CD4-positive, alpha-beta T cell treated with Interleukin-15 for 1 hour (primary cell): ENCODE data around the gene SPDEF.

Experiments
- DNase-seq: peaks from one replicate; pipeline ENCODE4 v3.0.0-alpha.2; 2020

Gene SPDEF

GRCh38 chr6:34512738-34513115, 43.4 kb downstream of the SPDEF start:
- DNase-seq = no peak

DNA sequence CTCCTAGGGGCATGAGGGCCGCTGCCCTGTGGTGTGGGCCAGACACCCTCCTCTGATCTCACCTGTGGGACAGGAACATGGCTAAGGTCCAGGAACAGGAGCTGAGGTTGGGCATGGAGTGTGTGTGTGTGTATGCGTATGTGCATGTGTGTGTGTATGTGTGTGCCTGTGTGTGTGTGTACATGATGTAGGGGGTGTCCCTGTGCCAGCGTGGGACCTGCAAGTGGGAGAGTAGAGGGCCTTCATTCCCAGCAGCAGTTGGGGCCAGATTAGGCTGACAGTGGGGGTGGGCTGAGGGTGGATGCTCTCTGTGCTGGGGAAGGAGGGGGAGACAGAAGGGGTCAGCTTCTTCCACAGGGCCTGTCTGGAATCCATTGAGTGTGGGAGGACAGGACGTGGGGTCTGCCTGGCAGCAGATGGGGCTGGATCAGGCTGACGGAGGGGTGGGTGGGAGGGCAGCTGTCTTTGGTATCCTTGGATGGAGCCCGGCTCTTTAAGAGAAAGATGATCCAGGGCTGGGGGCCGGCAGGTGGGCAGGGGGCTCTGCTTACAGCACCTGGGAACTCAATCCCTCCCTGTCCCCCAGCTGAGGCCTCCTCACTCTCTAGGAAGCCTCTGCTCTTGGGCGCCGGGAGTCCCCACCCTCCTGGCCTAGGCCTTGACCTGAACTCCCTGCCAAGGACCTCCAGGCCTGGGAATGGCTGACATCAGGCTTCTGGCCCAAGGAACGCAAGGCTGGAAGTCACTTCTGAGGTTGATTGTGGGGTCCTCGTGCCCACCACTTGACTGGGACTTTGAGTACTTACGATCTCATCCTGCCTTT, 44.0 kb downstream of the SPDEF start:
- DNase-seq = no peak

GRCh38 chr6:34511214-34511914, 44.8 kb downstream of the SPDEF start:
- no peak for DNase-seq

- DNase-seq = no peak
These were observed 45.8 kb downstream of the SPDEF start for GRCh38 chr6:34510299-34510698.

- no peak for DNase-seq
These were observed 46.3 kb downstream of the SPDEF start for GRCh38 chr6:34509782-34510181.

GRCh38 chr6:34508425-34508824, 47.7 kb downstream of the SPDEF start:
- no peak for DNase-seq

GRCh38 chr6:34506718-34507117, 49.4 kb downstream of the SPDEF start:
- no peak for DNase-seq

DNA sequence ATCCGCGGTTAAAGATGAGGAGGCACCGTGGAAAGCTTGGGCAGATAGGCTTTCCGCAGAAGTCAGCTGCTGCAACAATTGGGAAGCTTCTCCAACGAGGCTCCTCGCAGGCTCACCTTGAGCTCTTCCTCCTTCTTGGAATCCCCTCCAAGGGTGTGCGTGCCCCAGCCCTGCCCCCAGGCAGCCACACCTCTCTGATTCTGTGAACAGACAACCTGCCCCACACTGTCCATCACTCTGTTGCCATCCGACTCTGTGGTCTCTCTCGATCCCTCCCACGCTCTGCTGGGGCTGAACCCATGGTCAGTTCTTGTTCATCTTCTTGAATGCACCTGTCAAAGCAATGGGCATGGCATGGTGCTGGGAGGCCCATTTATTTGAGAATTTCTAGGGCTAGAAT, 58.7 kb downstream of the SPDEF start:
- no peak for DNase-seq

GRCh38 chr6:34496103-34496685, 59.9 kb downstream of the SPDEF start:
- DNase-seq = no peak

- no peak for DNase-seq
These were observed 61.2 kb downstream of the SPDEF start for GRCh38 chr6:34494973-34495372.

DNA sequence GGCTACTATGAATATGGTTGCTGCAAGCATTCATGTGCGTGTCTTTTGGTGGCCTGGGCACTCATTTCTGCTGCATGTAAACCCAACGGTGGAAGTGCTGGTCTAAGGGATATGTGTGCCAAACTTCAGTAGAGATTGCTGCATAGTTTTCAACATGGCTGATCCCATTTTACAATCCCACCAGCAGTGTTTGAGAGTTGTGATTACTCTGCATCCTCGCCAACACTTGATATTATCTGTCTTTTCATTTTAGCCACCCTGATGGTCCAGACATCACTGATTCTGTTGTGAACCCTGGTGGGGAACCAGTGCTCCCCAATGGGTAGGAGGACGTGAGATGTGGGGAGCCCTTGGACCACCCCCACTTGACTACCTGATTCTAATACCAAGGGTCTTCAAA, 62.8 kb downstream of the SPDEF start:
- DNase-seq = no peak

DNA sequence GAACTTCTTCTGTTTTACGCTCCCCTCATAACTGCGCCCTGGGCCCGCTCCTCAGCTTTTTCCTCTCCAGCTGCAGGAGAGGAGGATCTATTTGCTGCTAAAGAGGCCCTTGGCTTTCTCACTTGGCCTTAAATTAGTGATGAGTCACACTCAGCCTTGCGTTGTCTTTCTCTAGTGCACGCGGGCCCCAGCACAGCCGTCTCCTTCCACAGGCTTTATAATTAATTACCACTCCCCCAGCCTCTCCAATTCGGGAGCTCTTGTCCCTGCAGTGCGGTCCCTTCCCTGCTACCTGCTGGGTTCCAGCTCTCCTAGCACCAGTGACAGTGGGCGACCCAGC, 65.1 kb downstream of the SPDEF start:
- DNase-seq = no peak

- no peak for DNase-seq
These were observed 65.6 kb downstream of the SPDEF start for GRCh38 chr6:34490390-34491090.

DNA sequence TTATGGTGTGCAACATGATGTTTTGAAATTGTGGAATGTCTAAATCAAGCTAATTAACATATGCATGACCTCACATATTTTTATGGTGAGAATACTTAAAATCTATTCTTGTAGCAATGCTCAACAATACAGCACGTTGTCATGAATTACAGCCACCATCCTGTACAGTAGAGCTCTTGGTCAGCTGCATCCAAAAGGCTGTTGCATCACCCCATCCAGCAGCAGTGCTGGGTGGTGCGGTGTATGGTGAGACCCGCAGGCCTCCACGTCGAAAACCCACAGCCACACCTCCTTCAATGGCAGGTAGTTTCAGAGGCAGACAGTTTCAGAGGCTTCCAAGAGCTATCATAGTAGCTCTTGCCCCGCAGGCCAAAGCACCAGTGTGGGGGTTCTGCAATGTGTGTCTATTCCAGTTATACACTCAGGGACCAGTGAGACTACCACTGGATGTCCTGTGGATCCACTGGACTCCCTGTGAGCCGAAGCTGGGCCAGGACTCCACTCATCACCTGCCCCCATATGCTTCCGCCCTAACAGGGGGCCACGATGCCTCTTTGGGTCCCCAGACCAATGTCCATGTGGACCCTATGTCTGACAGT, 66.8 kb downstream of the SPDEF start:
- no peak for DNase-seq
